Common myeloid progenitor, CD34-positive (primary cell): ENCODE measurements around the gene BRIP1.

Experiments used
- CTCF ChIA-PET: fragments of 350-600 bp; sonication (Branson Sonifier 250); formaldehyde crosslinking; loops from one replicate; lab custom pipeline; 2021; ENCODE audit warnings: antibody characterized with exemption; lab: Charles Lee
- POLR2A ChIA-PET: fragments of 350-600 bp; sonication (Branson Sonifier 250); formaldehyde crosslinking; loops from one replicate; lab custom pipeline; 2021; ENCODE audit warnings: antibody characterized with exemption; lab: Charles Lee
- DNase-seq, 3 donors: peaks; one replicate each; pipeline versions ENCODE4 v3.0.0 to v3.0.0-alpha.2; 2013
- H3K27ac ChIP-seq, 2 experiments: 1 replicate in 1 of 2; 2 replicates in 1 of 2; pipeline ENCODE4 v1.7.0; 2013; ENCODE audit warnings: inconsistent platforms in 2 of 2, low read length in 2 of 2, mild to moderate bottlenecking in 2 of 2, low read depth in 1 of 2, moderate library complexity in 1 of 2; ENCODE audit not compliant: severe bottlenecking in 2 of 2, insufficient read depth in 1 of 2, poor library complexity in 1 of 2
- H3K27me3 ChIP-seq, 5 experiments: replicated peaks in 2 of 5; 1 replicate in 3 of 5; 2 replicates in 2 of 5; pipeline versions ENCODE4 v1.6.1 to v1.7.0; 2013; ENCODE audit warnings: low read length in 4 of 5, mild to moderate bottlenecking in 2 of 5, moderate library complexity in 2 of 5, inconsistent platforms in 1 of 5; ENCODE audit not compliant: insufficient read depth in 5 of 5, control insufficient read depth in 4 of 5
- H3K36me3 ChIP-seq, 4 experiments: 1 replicate in 2 of 4; 2 replicates in 2 of 4; pipeline versions ENCODE4 v1.6.1 to v1.7.0; 2013; ENCODE audit warnings: low read length in 3 of 4, control low read depth in 1 of 4, mild to moderate bottlenecking in 1 of 4; ENCODE audit not compliant: control insufficient read depth in 4 of 4, insufficient read depth in 4 of 4
- H3K4me1 ChIP-seq, 4 experiments: 1 replicate in 3 of 4; 2 replicates in 1 of 4; pipeline versions ENCODE4 v1.6.1 to v1.7.1; 2013; ENCODE audit warnings: low read length in 3 of 4, mild to moderate bottlenecking in 3 of 4, control low read depth in 1 of 4, inconsistent platforms in 1 of 4, moderate library complexity in 1 of 4; ENCODE audit not compliant: control insufficient read depth in 4 of 4, insufficient read depth in 4 of 4; ENCODE audit errors: control extremely low read depth in 1 of 4
- H3K4me3 ChIP-seq, 7 experiments: 1 replicate in 4 of 7; 2 replicates in 3 of 7; pipeline versions ENCODE4 v1.5.1 to v1.7.0; 2013; ENCODE audit warnings: mild to moderate bottlenecking in 7 of 7, low read length in 6 of 7, moderate library complexity in 6 of 7, inconsistent platforms in 2 of 7, low read depth in 2 of 7, control low read depth in 1 of 7; ENCODE audit not compliant: insufficient read depth in 4 of 7, control insufficient read depth in 1 of 7; ENCODE audit errors: extremely low read depth in 1 of 7
- H3K9me3 ChIP-seq, 5 experiments: 1 replicate in 4 of 5; 2 replicates in 1 of 5; pipeline versions ENCODE4 v1.6.1 to v1.7.1; 2013; ENCODE audit warnings: low read length in 4 of 5, mild to moderate bottlenecking in 2 of 5, inconsistent platforms in 1 of 5, low read depth in 1 of 5, moderate library complexity in 1 of 5; ENCODE audit not compliant: control insufficient read depth in 4 of 5, insufficient read depth in 2 of 5; ENCODE audit errors: control extremely low read depth in 1 of 5
- WGBS: methylation state at CpG from one replicate; pipeline ENCODE4 v1.1.5; 2013; ENCODE audit not compliant: insufficient coverage; 5-methylcytosine and 5-hydroxymethylcytosine counted together

BRIP1 gene

DNA sequence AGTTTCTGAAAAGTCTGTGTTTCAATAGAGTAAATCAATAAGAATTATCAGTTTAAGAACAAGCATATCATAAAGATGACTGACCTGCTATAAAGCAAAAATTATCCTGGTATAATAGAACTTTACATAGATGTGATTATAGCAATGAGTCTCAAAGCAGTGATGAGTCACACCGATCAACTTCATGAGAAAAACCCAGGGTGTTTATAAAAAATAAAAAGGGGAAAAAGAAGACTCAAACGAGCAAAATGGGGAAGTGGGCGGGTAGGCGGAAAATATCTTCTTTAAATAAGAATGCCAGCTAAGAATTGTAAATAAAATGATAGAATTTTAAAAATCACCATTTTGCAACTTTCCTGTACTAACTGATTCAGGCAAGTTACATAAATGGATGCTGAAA, 46.8 kb downstream of the BRIP1 start:
- ChIA-PET CTCF (no interaction called here), POLR2A (no interaction called here)
- peak overlapping the region in 3 of 7 experiments; percentile 12 to 52 (median 32) for H3K4me3 ChIP-seq
- DNase-seq, result peak; percentile 71 to 92 (median 88)
- H3K36me3 ChIP-seq, result peaks cover 4 to 17% (median 12%) of the 10 kb centered on the region in 4 experiments
- peaks cover 0 to 7% (median 4%) of the 10 kb centered on the region in 5 experiments for H3K9me3 ChIP-seq
- peak overlapping the region in 1 of 2 experiments; percentile 35 for H3K27ac ChIP-seq
- no peaks in the 10 kb centered on the region for H3K27me3 ChIP-seq
- WGBS, result 17% methylated on average over 1 of the region's 4 CpGs
- peaks cover 4 to 19% (median 12%) of the 10 kb centered on the region in 4 experiments for H3K4me1 ChIP-seq

DNA sequence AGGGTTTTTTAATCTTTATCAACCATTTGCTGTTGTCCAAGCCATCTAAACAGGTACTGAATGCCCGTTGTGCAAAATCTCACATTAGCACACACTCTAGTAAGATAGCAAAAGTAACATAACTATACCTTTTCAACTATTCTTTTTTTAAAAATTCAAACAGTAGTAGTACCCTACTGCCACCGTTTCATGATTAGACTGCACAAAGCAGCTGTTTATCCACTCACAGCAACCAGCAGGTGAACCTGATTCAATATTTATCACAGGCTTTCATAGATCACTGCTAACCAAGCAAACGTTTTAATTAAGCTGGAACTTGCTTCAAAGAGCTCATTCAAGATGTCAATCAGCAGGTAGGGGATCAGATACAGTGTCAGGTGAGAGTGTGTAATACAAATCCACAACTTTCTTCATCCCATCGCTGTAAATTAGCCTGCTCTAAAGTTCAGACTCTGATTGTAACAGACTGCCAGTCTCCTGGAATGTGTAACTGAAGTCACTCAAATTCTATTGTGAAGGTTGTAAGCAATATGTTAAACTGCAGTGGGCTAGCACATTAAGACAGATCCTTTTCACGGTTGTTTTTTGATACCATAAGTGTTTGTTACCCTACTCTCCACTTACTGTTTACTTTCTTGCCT, 47.3 kb downstream of the BRIP1 start:
- DNase-seq, result peak in 1 of 3 donors; percentile 20
- Histone ChIP-seq H3K36me3 (peaks cover 2 to 12% (median 8%) of the 10 kb centered on the region in 4 experiments), H3K9me3 (peaks cover 0 to 4% (median 2%) of the 10 kb centered on the region in 5 experiments), H3K27me3 (no peaks in the 10 kb centered on the region), H3K4me1 (peaks cover 4 to 19% (median 12%) of the 10 kb centered on the region in 4 experiments), H3K4me3 (peak overlapping the region in 1 of 7 experiments; percentile 32), H3K27ac (no peak overlapping the region)
- 80% methylated on average over 3 of the region's 5 CpGs for WGBS
- POLR2A ChIA-PET, result no interaction called here
- CTCF ChIA-PET, result no interaction called here

DNA sequence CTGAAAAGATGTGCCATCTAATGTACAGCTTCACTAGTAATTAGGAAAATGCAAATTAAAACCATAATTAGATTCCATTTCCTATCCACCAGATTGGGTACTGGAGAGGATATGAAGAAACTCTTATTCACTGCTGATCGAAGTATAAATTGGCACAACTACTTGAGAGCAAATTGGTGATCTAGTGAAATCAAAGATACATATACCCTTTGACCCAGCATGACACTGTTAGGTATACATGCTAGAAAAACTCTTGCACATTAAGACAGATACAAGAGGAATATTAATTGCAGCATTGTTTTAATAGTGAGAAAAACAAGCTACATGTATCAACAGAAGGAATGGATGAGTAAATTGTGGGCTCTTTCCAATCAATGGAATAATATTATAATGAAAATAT, 48.8 kb downstream of the BRIP1 start:
- Histone ChIP-seq H3K9me3 (no peaks in the 10 kb centered on the region), H3K27me3 (no peaks in the 10 kb centered on the region), H3K36me3 (peaks cover 0 to 4% (median 1%) of the 10 kb centered on the region in 4 experiments), H3K27ac (no peak overlapping the region), H3K4me3 (no peak overlapping the region), H3K4me1 (peaks cover 7 to 30% (median 19%) of the 10 kb centered on the region in 4 experiments)
- WGBS, result no CpG with 5 or more reads among the region's 1 CpG
- no peak for DNase-seq
- ChIA-PET POLR2A (no interaction called here), CTCF (interaction anchor here (1.0 kb wide), 1 partner anchor 20 kb away, joined by 3 read pairs; no protein-coding TSS in a partner anchor)

DNA sequence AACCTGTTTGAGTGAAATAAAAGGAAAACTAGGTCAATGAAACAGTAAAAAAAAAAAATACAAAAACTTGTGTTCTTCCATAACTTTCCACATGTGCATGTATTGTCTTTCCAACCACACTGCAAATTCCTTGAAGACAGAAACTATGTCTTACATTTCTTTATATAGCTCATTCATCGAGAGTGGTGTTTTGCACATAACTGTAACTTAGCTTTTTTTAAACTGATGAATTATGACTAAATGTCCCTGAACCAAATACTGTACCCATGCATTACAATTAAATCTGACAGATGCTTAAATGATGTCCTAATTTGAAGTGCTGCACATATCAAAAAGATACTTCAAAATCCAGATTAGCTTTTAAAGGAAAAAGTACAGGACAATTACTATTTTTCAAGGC, 50.1 kb downstream of the BRIP1 start:
- Histone ChIP-seq H3K27me3 (no peaks in the 10 kb centered on the region), H3K36me3 (peaks cover 0 to 10% (median 2%) of the 10 kb centered on the region in 4 experiments), H3K9me3 (no peaks in the 10 kb centered on the region), H3K27ac (no peak overlapping the region), H3K4me3 (no peak overlapping the region), H3K4me1 (peaks cover 7 to 32% (median 21%) of the 10 kb centered on the region in 4 experiments)
- CTCF ChIA-PET, result interaction anchor here (1.0 kb wide), 1 partner anchor 177 kb away, joined by 3 read pairs; no protein-coding TSS in a partner anchor
- POLR2A ChIA-PET, result interaction anchor here (1.3 kb wide), 1 partner anchor 23 kb away, joined by 3 read pairs; no protein-coding TSS in a partner anchor
- no peak for DNase-seq
- 100% methylated on average over 1 of the region's 1 CpG for WGBS

DNA sequence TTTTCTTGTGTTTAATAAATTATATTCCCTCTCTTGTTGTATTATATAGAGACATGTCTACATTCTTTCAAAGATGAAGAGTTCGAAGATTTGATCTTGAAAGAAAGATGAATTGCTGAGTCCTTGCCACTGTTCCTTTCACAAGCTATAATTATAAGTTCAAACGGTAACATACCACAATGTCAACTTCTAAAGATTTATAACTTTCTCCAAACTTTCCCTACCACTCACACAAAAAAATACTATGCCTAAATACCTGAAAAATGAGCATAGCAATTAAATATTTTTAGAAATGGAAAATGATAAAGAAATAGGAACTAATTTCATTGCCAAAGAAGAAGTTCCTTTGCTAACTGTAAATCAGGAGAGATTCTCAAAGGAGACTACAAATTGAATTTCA, 50.6 kb downstream of the BRIP1 start:
- DNase-seq, result peak in 1 of 3 donors; percentile 21
- Histone ChIP-seq H3K27me3 (no peaks in the 10 kb centered on the region), H3K4me1 (peaks cover 7 to 32% (median 21%) of the 10 kb centered on the region in 4 experiments), H3K27ac (no peak overlapping the region), H3K36me3 (peaks cover 0 to 13% (median 3%) of the 10 kb centered on the region in 4 experiments), H3K4me3 (no peak overlapping the region), H3K9me3 (no peaks in the 10 kb centered on the region)
- no CpG with 5 or more reads among the region's 2 CpGs for WGBS
- POLR2A ChIA-PET, result interaction anchor here (1.3 kb wide), 1 partner anchor 23 kb away, joined by 3 read pairs; no protein-coding TSS in a partner anchor
- CTCF ChIA-PET, result interaction anchor here (1.0 kb wide), 1 partner anchor 176 kb away, joined by 3 read pairs; no protein-coding TSS in a partner anchor

DNA sequence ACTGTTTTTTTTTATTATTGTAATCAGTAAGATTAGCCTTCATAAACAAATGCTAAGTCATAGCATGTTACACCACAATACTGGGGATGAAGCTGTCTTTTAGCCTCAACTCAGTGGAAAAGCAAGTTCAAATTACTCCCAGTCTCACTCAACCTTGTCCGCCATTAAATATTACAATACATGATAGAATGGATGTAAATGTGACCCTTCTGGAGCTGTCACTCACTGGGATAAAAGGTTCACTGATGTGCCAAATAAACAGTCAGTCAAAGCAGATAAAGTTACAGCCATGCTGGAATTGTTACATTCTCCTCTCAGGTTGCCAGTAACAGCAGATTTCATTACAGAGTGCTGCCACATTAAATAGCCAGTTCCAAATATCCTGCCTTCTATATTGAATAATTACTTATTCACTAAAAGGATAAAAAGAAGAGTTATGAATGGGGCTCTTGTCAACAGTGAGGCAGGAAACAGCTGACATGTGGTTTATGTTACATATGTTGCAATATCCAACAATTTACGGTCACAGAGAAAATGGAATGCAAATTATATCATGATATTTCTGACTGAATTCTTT, 53.4 kb downstream of the BRIP1 start:
- Histone ChIP-seq H3K4me3 (peak overlapping the region in 1 of 7 experiments; percentile 29), H3K27me3 (no peaks in the 10 kb centered on the region), H3K27ac (no peak overlapping the region), H3K9me3 (no peaks in the 10 kb centered on the region), H3K4me1 (peaks cover 3 to 19% (median 10%) of the 10 kb centered on the region in 4 experiments), H3K36me3 (peaks cover 0 to 8% (median 3%) of the 10 kb centered on the region in 4 experiments)
- ChIA-PET POLR2A (no interaction called here), CTCF (no interaction called here)
- DNase-seq, result peak; percentile 33 to 87 (median 75)
- no CpG with 5 or more reads among the region's 2 CpGs for WGBS
